ENCODE results near the gene KANSL1L.

GRCh38 chr2:210038078-210038477, 133.1 kb downstream of the KANSL1L start:
- TF ChIP-seq POLR2A (IDR thresholded peaks at IDR 0.05) (no peak), CTCF (IDR thresholded peaks at IDR 0.05) (no peak)
